HEK293 (cell line): Measurements from ENCODE around the gene YIF1B.

Experiments used
- CTCF ChIA-PET: fragments of 350-600 bp; formaldehyde crosslinking; extraction: SDS; loops from one replicate; lab custom pipeline; 2021; ENCODE audit warnings: antibody characterized with exemption; lab: Yijun Ruan, JAX
- POLR2A ChIA-PET: fragments of 300-600 bp; formaldehyde crosslinking; extraction: SDS; loops from one replicate; lab custom pipeline; 2020; ENCODE audit warnings: antibody characterized with exemption, inconsistent platforms; lab: Yijun Ruan, JAX
- H3K27ac ChIP-seq: fragments of 200-500 bp; sonication (Bioruptor generic); 2 replicates; pipeline ENCODE4 v1.5.1; 2014; ENCODE audit warnings: low read depth, low read length, control low read depth, inconsistent platforms; ENCODE audit errors: extremely low read depth
- H3K36me3 ChIP-seq, 2 experiments: fragments of 200-500 bp in 1 of 2; sonication (Bioruptor generic) in 1 of 2; 1 replicate in 1 of 2; 2 replicates in 1 of 2; pipeline ENCODE4 v1.5.1; 2014 to 2017; ENCODE audit warnings: inconsistent platforms in 2 of 2, low read length in 2 of 2; ENCODE audit not compliant: control insufficient read depth in 2 of 2, insufficient read depth in 1 of 2
- H3K4me1 ChIP-seq: fragments of 200-500 bp; sonication (Bioruptor generic); 2 replicates; pipeline ENCODE4 v1.5.1; 2014; ENCODE audit warnings: mild to moderate bottlenecking, low read length, inconsistent platforms; ENCODE audit not compliant: control insufficient read depth, insufficient read depth
- H3K4me3 ChIP-seq: 2 replicates; pipeline ENCODE4 v1.5.1; 2011; ENCODE audit warnings: low read depth, mild to moderate bottlenecking, control low read depth, low read length, moderate library complexity
- H3K9me3 ChIP-seq: fragments of 200-500 bp; sonication (Bioruptor generic); 2 replicates; pipeline ENCODE4 v1.5.1; 2014; ENCODE audit warnings: low read depth, low read length, inconsistent platforms; ENCODE audit not compliant: control insufficient read depth, insufficient read depth
- HIC1 ChIP-seq: fragments of 450-650 bp; formaldehyde crosslinking; IDR thresholded peaks from 2 replicates; pipeline ENCODE4 v1.5.1; 2016; ENCODE audit warnings: missing biosample characterization, missing genetic modification characterization
- IKZF3 ChIP-seq: fragments of 450-650 bp; IDR thresholded peaks from 2 replicates; pipeline ENCODE4 v1.5.0; 2018; ENCODE audit warnings: missing biosample characterization, mild to moderate bottlenecking, missing genetic modification characterization, moderate library complexity
- KLF7 ChIP-seq: fragments of 450-650 bp; formaldehyde crosslinking; IDR thresholded peaks from 2 replicates; pipeline ENCODE4 v1.5.1; 2016; ENCODE audit warnings: missing biosample characterization, missing genetic modification characterization, borderline replicate concordance
- MYNN ChIP-seq: fragments of 450-650 bp; formaldehyde crosslinking; IDR thresholded peaks from 2 replicates; pipeline ENCODE4 v1.5.1; 2016; ENCODE audit warnings: missing biosample characterization, missing genetic modification characterization, borderline replicate concordance
- MZF1 ChIP-seq: fragments of 450-650 bp; formaldehyde crosslinking; IDR thresholded peaks from 2 replicates; pipeline ENCODE4 v1.5.1; 2017; ENCODE audit warnings: missing biosample characterization, missing genetic modification characterization, borderline replicate concordance
- PBX3 ChIP-seq: sonication (generic); formaldehyde crosslinking; IDR thresholded peaks from 2 replicates; pipeline ENCODE4 v1.8.1; 2022; ENCODE audit warnings: mild to moderate bottlenecking, moderate library complexity, missing genetic modification reagents
- SCRT1 ChIP-seq: fragments of 450-650 bp; formaldehyde crosslinking; IDR thresholded peaks from 2 replicates; pipeline ENCODE4 v1.5.1; 2016; ENCODE audit warnings: missing biosample characterization, missing genetic modification characterization, borderline replicate concordance
- SCRT2 ChIP-seq: fragments of 450-650 bp; formaldehyde crosslinking; IDR thresholded peaks from 2 replicates; pipeline ENCODE4 v1.5.1; 2016; ENCODE audit warnings: missing biosample characterization, missing genetic modification characterization
- TCF7L2 ChIP-seq: IDR thresholded peaks from 2 replicates; pipeline ENCODE4 v1.6.1; 2011; ENCODE audit warnings: low read depth, mild to moderate bottlenecking, inconsistent platforms, low read length, moderate library complexity, borderline replicate concordance
- ZNF350 ChIP-seq: fragments of 450-650 bp; formaldehyde crosslinking; IDR thresholded peaks from 2 replicates; pipeline ENCODE4 v1.5.0; 2017; ENCODE audit warnings: missing biosample characterization, mild to moderate bottlenecking, missing genetic modification characterization
- ZNF354C ChIP-seq: fragments of 450-650 bp; formaldehyde crosslinking; IDR thresholded peaks from 2 replicates; pipeline ENCODE4 v1.5.1; 2016; ENCODE audit warnings: missing biosample characterization, missing genetic modification characterization, low read depth, borderline replicate concordance
- ZNF501 ChIP-seq: fragments of 450-650 bp; formaldehyde crosslinking; IDR thresholded peaks from 2 replicates; pipeline ENCODE4 v1.5.1; 2016; ENCODE audit warnings: missing biosample characterization, missing genetic modification characterization
- ZNF555 ChIP-seq: fragments of 450-650 bp; formaldehyde crosslinking; conservative IDR thresholded peaks from 2 replicates; pipeline ENCODE4 v1.5.1; 2017; ENCODE audit warnings: missing biosample characterization, mild to moderate bottlenecking, missing genetic modification characterization, inconsistent platforms
- ZNF692 ChIP-seq: fragments of 450-650 bp; formaldehyde crosslinking; IDR thresholded peaks from 2 replicates; pipeline ENCODE4 v1.5.1; 2016; ENCODE audit warnings: missing biosample characterization, missing genetic modification characterization
- ZNF776 ChIP-seq: fragments of 450-650 bp; formaldehyde crosslinking; IDR thresholded peaks from 2 replicates; pipeline ENCODE4 v1.5.0; 2017; ENCODE audit warnings: missing biosample characterization, missing genetic modification characterization, borderline replicate concordance
- ZSCAN18 ChIP-seq: fragments of 450-650 bp; formaldehyde crosslinking; IDR thresholded peaks from 2 replicates; pipeline ENCODE4 v1.5.1; 2016; ENCODE audit warnings: missing biosample characterization, missing genetic modification characterization

YIF1B gene

GRCh38 chr19:38291855-38292254, 23.9 kb downstream of the YIF1B start (continued):
- TF ChIP-seq ZNF350: no peak
- TF ChIP-seq HIC1 (tag by site-specific recombination): no peak
- TF ChIP-seq TCF7L2: no peak
- TF ChIP-seq SCRT2 (tag by site-specific recombination): no peak

- ChIA-PET POLR2A (interaction anchor here (0.5 to 1.5 kb wide), 3 partner anchors 12 to 97 kb away, joined by 3 to 4 read pairs (median 3); no protein-coding TSS in a partner anchor), CTCF (interaction anchor here (0.8 kb wide), 1 partner anchor 46 kb away, joined by 3 read pairs; no protein-coding TSS in a partner anchor)
- no peaks in the 10 kb centered on the region for H3K9me3 ChIP-seq
- TF ChIP-seq HIC1 (tag by site-specific recombination) (no peak), ZNF555 (tag by site-specific recombination) (no peak), KLF7 (no peak), MYNN (tag by site-specific recombination) (no peak), MZF1 (no peak), SCRT1 (tag by site-specific recombination) (no peak), PBX3 (CRISPR knock-in tag) (no peak), ZNF501 (no peak), ZNF692 (tag by site-specific recombination) (no peak), ZNF776 (tag by site-specific recombination) (no peak)
- peaks cover 43 to 64% of the 10 kb centered on the region in 2 experiments for H3K36me3 ChIP-seq
- no peak overlapping the region for H3K4me3 ChIP-seq
- no peak overlapping the region for H3K27ac ChIP-seq
- no peaks in the 10 kb centered on the region for H3K4me1 ChIP-seq
Observed at GRCh38 chr19:38290631-38291147, 25.1 kb downstream of the YIF1B start.

- POLR2A ChIA-PET: interaction anchor here (1.1 to 1.5 kb wide), 2 partner anchors 11 to 97 kb away, joined by 3 to 4 read pairs; no protein-coding TSS in a partner anchor
- no peak overlapping the region for H3K4me3 ChIP-seq
- CTCF ChIA-PET: interaction anchor here (0.8 kb wide), 1 partner anchor 45 kb away, joined by 3 read pairs; no protein-coding TSS in a partner anchor
- no peak for TF ChIP-seq ZNF354C (tag by site-specific recombination)
- no peak for TF ChIP-seq IKZF3 (tag by site-specific recombination)
- no peak for TF ChIP-seq ZSCAN18
- no peak overlapping the region for H3K27ac ChIP-seq
- no peaks in the 10 kb centered on the region for H3K9me3 ChIP-seq
- H3K4me1 ChIP-seq: no peaks in the 10 kb centered on the region
- peaks cover 50 to 71% of the 10 kb centered on the region in 2 experiments for H3K36me3 ChIP-seq
Observed at GRCh38 chr19:38289955-38290354, 25.8 kb downstream of the YIF1B start.
